Body of pancreas (tissue), 4 donors: ENCODE measurements around the gene CELF5.

ENCODE experiments used
- CTCF ChIP-seq, 7 experiments: fragments of 450-650 bp in 4 of 7; fragments of 200-600 bp in 3 of 7; sonication (generic) in 3 of 7; IDR thresholded peaks; one replicate each; pipeline ENCODE4 v1.5.1; 2016 to 2019; ENCODE audit warnings: antibody characterized with exemption in 7 of 7
- POLR2A ChIP-seq, 3 donors: fragments of 450-650 bp; IDR thresholded peaks; one replicate each; pipeline ENCODE4 v1.6.1; 2016; ENCODE audit warnings: antibody characterized with exemption in 3 of 3, mild to moderate bottlenecking in 2 of 3

- TF ChIP-seq CTCF (IDR thresholded peaks at IDR 0.05) (peak; percentile 90 to 97 (median 92)), POLR2A (IDR thresholded peaks at IDR 0.05) (no peak)
Observed at GRCh38 chr19:3304871-3305423, 80.5 kb downstream of the CELF5 start.
